ENCODE results near the gene BCAM.
A peak's percentile ranks its signal among the peaks of the same experiment; 100 is the strongest.

Gene BCAM

DNA sequence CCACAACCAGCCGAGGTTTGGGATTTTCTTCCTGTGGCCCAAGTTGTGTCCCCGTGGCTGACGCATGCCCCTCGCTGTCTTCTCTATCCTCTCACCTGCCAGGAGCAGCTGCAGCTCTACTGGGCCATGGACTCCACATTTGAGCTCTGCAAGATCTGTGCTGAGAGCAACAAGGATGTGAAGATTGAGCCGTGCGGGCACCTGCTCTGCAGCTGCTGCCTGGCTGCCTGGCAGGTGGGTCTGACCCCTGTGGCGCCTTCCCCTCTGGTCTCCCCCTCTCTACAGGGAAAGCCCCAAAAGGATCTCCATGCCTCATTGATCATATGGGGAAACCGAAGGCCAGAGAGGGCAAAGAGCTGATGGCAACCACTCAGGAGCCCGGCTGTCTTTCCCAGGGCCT lies 16.6 kb upstream of the BCAM start:
- DNase-seq = no peak

DNA sequence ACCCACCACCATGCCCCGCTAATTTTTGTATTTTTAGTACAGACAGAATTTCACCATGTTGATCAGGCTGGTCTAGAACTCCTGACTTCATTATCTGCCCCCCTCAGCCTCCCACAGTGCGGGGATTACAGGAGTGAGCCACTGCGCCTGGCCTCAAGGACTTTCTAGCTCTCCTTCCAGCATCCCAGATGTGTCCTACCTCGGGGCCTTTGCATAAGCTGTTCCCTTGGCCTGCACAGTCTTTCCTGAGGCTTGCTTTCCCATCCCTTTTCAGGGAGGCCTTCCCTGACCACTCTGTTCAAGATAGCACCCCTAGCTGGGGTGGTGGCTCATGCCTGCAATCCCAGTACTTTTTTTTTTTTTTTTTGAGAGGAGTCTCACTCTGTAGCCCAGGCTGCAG lies 14.3 kb upstream of the BCAM start:
- DNase-seq = no peak

DNA sequence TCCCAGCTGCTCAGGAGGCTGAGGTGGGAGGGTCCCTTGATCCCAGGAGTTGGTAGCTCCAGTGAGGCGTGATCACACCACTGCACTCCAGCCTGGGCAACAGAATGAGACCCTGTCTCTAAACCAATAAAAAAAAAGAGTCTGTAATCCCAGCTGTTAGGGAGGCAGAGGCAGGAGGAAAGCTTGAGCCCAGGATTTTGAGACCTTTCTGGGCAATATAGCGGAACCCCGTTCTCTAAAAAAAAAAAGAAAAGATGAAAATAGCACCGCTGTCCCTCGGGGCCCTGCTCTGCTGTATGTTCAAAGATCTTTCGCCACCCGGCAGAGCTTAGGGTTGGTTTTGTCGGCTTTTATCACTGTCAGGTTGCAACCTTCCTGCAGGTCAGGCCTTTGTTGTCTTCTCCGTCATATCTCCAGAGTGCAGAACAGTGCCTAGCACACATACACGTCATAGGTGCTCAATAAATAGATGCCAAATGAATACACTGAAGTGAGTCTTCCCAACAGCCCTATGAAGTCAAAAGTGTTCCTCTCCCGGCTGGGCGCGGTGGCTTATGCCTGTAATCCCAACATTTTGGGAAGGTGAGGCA lies 13.4 kb upstream of the BCAM start:
- DNase-seq = no peak

DNA sequence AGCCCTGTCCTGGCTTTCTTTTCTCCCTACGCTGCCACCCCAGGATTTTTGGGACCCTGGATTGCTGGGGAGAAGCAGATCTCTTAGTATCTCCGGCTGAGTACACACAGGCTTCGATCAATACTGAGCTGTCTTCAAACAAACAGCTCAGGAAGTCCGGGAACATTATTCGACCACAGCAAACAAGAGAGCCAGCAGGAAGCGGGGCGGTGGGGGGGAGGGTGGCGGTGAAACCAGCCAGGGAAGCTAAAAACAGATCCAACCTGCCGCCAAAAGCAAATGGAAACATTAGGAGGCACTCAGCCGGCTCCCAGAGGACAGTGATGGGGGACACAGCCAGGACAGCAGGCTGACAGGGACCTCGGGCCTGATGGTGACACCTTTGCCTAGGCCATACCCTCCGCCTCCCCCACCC lies 12.2 kb upstream of the BCAM start:
- DNase-seq = no peak

DNA sequence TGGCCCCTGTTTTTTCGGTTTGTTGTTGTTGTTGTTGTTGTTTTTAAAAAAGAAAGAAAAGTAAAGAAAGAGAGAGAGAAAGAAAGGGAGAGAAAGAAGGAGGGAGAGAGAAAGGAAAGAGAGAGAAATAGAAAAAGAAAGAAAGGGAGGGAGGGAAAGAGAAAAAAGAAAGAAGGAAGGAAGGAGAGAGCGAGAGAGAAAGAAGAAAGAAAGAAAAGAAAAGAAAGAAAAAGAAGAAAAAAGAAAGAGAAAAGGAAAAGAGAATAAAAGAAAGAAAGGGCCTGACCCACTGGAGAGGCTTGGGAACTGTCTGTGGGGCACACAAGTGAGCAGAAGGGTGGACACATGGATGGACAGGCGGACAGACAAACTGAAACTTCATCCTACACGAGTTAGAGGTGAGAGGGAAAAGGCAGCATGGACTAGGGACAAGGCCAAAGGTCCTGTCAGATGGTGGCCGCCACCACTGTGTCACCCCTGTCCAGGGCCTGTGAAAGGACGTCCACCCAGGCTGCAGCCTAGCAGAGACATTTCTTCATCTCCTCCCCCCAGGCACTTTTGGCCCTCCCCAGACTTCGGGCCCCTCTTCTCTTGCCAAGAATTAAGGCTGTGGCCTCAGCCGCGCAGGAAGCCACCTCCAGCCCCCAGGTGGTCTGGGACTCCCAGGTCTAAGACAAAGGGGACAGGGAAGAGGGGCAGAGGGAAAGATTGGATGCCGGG lies 9.1 kb upstream of the BCAM start:
- DNase-seq = no peak

DNA sequence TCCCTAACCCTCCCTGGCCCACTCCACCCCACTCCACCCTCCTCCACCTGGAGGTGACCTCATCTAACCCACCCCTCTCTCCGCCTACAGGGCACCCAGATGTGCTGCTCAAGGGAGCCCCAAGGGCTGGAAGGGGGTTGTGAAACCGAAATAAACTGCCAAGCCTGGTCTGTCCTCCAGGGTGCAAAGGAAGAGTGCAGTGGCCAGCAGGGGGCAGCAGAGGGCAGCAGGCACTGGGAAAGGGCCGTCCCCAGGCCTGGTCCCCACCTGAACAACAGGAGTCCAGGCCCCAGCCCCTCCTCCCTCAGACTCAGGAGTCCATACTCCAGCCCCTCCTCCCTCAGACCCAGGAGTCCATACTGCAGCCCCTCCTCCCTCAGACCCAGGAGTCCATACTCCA lies 8.4 kb upstream of the BCAM start:
- DNase-seq = peak; percentile 57

DNA sequence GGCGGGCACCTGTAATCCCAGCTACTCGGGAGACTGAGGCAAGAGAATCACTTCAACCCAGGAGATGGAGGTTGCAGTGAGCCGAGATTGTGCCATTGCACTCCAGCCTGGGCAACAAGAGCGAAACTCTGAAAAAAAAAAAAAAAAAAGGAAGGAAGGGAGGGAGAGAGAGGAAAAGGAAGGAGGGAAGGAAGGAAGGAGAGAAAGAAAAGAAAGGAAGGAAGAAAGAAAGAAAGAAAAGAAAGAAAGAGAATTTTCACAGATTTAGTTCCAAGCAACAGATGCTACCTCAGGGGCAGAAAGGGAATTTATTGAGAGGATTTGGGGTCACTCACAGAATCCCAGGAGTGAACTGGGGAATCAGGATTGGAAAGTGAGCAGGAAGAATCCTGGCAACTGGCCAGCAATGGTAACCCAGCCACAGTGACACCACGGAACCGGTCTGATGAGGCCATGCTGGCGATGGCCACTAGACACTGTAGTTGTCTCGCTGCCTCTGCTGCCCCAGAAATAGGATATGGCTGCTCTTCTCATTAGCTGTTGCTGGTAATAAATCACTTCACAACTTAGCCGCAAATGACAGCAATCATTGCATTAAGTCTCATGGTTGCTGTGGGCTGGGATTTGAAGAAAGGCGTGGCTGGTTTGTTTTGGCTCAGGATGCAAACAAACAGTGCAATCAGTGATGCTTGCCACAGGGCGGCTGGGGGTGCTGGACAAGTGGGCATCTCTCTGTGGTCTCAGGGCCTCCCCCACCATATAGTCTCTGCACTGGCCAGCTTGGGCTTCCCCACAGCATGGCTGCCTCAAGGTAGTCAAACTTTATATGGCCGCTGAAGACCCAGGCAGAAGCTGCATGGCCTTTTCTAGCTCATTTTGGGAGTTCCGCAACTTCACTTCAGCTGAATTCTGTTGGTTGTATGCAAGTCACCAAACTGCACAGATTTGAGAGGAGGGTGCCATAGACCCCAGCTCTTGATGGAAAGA lies 5.2 kb upstream of the BCAM start:
- no peak for DNase-seq

DNA sequence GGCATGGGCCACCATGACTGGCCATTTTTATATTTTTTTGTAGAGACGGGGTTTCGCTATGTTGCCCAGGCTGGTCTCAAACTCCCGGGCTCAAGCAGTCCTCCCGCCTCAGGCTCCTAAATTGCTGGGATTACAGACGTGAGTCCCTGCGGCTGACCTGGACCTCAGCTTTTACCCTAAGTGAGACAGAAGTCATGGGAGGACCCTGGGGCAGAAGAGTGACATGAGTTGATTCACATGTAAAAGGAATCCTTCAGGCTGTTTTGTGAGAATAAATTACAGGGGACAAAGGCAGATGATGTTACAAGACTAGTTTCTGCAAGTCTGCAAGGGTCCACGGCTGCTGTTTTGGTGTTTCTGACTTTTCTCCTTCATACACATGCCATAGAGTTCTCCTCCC lies 2.6 kb upstream of the BCAM start:
- DNase-seq = no peak

DNA sequence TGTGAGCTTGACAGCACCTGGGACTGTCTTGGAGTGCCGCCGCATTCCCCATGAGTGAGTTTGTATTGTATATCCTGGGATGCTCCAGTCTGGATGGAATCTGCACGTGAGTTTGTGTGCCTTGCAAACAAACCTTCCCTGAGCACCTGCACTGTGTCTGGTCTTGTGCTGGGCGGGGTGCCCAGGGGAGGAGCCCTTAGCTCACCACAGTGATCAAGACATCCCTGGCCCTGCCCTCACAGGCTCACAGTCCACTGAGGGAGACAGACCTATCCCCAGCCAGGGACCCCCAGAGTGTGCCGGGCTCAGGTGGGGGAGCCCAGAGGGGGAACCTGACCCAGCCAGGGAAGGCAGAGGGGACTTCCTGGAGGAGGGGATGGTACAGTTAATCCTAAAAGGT lies 1.7 kb upstream of the BCAM start:
- peak; percentile 29 for DNase-seq

DNA sequence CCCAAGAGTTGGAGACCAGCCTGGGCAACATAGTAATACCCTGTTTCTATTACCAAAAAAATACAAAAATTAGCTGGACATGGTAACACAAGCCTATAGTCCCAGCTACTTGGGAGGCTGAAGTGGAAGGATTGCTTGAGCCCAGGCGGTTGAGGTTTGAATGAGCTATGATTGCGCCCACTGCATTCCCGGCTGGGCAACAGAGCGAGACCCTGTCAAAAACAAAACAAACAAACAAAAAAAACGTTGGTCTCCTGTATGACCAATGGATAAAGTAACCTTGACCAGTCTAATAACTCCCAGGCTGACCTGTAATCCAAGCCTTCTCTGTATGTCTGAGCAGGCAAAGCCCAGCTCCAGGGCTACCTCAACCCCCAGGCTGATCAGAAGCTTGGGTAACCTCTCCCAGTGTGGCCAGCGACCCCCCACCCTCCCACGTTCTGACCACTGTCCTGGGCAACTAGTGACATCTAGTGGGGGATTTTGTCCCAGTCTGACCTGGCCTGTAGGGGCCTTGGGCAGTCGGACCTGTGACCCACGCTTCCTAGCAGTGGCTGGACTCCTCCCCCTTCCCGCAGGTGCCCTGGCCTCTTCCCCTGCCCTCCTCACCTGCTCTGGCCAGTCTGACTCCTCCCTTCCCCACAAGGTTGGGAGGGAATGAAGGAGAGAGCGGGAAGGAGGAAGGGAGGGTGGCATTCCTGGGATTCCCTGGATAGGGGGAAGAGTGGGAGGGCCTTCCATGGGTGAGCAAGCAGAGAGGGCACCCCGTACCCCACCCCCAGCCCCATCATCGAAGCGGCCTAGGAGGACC lies 1.0 kb upstream of the BCAM start:
- DNase-seq = no peak

DNA sequence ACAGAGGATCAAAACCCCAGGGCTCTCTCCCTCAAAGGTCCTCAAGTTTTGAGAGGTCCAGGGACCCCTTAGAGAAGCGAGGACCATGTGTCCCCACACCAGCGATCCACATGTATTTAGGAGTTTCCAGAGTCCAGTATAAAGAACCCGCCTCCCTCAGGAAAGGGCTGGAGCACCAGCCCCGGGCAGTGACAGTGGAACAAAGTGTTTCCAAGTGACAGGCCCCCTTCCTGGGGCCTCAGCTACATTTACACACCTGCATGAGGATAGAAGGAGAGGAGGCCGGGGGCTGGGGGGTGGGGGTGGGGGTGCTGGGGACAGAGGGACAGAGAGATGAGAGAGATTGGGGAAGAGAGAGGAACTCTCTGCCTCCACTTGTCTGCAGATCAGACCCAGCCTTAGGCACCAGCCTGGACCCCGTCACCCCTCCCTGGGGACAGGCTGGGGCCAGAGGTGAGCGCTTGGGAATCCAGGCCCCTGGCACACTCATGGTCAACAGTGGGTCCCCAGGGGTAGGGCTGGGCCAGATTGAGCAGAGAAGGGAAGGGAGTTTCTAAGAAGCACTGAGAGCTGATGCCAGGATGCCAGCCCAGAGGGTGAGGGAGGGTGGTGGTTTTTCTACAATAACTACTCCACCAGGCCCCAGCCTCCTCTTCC lies 802 bp downstream of the BCAM start:
- no peak for DNase-seq

DNA sequence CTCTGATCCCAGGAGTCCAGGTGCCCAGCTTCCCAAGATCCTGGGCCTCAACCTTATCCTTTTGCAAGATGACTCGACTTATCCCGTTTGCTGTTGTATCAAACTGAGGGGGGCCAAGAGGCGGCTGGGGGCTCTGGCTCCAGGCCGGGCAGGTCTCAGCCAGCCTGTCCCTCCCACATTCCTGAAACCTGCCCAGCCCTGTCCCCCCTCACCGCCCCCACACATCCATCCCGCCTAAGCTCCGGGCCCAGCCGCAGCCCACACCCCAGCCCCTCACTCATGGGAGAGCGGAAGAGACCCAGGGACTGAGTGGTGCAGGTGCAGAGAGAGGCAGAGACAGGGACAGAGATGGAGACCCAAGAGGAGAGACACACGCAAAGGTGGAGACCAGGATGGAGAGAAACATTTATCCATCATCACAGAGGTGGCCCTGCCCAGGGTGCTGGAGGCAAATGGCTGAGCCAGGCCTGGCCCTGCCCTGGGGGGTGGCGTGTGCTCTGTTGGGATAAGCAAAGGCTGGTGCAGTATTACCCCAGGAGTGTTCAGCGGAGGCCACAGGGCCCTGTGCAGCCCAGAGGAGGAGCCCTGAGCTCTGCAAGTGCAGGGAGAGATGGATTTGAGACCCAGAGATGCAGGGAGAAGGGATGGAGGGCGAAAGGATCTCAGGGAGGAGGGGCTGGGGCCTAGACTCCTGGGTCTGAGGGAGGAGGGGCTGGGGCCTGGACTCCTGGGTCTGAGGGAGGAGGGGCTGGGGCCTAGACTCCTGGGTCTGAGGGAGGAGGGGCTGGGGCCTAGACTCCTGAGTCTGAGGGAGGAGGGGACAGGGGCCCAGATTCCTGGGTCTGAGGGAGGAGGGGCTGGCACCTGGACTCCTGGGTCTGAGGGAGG lies 1.6 kb downstream of the BCAM start:
- DNase-seq = no peak

DNA sequence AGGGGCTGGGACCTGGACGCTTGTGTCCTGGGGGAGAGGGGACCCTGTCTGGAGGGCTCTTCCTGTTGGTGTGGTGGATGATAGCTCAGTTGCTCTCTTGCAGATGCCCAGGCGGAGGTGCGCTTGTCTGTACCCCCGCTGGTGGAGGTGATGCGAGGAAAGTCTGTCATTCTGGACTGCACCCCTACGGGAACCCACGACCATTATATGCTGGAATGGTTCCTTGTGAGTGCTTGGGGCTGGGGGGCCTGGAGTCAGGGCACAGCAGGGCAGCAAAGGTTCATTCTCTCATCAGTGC lies 2.2 kb downstream of the BCAM start:
- no peak for DNase-seq

DNA sequence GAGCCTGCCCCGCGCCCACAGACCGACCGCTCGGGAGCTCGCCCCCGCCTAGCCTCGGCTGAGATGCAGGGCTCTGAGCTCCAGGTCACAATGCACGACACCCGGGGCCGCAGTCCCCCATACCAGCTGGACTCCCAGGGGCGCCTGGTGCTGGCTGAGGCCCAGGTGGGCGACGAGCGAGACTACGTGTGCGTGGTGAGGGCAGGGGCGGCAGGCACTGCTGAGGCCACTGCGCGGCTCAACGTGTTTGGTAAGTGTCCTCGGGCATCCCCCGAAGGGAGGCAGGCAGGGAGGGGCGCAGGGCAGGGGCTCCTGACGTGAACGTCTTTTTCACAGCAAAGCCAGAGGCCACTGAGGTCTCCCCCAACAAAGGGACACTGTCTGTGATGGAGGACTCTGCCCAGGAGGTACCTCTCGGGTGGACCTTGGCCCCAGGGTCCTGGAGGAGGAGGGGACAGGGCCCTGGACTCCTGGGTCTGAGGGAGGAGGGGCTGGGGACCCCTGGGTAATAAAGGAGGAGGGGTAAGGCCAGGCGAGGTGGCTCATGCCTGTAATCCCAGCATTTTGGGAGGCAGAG lies 3.3 kb downstream of the BCAM start:
- no peak for DNase-seq

DNA sequence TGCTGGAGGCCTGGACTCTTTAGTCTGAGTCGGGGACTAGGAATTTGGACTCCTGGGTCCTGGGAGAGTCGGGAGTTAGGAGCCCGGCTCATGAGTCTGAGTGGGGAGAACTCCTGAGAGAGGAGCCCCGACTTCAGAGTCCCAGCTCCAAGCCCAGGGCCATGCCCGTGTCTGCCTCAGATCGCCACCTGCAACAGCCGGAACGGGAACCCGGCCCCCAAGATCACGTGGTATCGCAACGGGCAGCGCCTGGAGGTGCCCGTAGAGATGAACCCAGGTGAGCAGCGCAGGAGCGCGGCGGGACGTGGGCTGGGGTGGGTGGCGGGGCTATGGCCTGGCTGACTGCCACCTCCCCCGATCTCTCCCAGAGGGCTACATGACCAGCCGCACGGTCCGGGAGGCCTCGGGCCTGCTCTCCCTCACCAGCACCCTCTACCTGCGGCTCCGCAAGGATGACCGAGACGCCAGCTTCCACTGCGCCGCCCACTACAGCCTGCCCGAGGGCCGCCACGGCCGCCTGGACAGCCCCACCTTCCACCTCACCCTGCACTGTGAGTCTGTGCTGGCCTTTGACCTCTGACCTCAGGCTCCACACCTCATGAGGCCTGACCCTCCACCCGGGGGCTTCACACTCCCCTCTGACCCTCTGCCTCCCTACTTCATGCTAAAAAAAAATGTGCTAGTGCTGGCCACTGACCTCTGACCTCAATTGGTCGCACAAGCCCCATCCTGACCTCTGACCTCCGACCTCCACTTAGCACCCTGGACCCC lies 4.4 kb downstream of the BCAM start:
- DNase-seq = no peak

DNA sequence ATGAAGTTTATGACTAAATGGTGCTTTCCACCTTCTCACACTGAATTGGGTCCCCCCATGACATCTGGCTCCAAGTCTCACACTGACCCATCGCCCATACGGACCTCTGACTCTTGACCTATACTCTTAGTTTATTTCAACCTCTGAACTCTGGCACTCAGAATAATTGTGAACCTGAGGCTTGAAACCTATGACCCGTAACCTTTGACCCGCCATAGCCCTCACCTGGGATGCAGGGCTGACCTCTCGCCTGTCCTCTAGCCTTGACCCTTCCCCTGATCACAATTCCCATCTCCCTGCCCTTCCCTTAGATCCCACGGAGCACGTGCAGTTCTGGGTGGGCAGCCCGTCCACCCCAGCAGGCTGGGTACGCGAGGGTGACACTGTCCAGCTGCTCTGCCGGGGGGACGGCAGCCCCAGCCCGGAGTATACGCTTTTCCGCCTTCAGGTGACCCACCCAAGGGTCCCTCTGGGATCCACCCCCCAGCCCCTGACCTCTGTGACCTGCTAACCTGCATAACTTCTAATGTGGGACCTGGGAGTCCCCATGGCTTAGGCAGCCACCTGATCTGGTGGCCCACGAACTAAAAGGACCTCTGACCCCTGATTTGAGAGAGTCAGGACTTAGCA lies 5.1 kb downstream of the BCAM start:
- DNase-seq = no peak

DNA sequence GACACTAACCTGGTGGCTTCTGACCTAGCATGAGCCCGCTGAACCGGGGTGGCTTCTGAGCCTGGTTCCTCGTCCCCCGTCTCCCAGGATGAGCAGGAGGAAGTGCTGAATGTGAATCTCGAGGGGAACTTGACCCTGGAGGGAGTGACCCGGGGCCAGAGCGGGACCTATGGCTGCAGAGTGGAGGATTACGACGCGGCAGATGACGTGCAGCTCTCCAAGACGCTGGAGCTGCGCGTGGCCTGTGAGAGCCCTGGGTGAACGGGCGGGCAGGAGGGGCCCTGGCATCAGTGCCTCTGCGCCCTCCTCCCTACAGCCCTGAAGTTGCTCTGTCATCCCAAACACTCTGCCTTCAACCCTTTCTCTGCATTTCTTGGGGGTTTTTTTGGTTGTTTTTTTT lies 5.6 kb downstream of the BCAM start:
- DNase-seq = no peak

DNA sequence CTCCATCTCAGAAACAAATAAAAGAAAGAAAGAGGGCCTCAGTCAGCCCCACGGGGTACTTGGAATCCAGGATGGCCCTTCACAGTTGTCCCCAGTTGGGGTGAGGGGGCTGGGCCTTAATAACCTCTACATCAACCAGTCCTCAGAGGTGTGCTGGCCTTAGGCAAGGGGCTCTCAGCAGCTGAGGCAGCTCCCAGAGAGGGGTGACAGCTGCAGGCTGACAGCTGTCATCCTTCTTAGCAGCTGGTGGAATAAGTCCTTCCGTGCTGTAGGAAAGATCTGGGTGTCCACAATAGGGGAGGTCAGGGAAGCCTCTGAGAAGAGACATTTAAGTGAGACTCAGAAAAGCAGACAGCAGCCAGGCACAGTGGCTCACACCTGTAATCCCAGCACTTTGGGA lies 7.4 kb downstream of the BCAM start:
- DNase-seq = no peak

DNA sequence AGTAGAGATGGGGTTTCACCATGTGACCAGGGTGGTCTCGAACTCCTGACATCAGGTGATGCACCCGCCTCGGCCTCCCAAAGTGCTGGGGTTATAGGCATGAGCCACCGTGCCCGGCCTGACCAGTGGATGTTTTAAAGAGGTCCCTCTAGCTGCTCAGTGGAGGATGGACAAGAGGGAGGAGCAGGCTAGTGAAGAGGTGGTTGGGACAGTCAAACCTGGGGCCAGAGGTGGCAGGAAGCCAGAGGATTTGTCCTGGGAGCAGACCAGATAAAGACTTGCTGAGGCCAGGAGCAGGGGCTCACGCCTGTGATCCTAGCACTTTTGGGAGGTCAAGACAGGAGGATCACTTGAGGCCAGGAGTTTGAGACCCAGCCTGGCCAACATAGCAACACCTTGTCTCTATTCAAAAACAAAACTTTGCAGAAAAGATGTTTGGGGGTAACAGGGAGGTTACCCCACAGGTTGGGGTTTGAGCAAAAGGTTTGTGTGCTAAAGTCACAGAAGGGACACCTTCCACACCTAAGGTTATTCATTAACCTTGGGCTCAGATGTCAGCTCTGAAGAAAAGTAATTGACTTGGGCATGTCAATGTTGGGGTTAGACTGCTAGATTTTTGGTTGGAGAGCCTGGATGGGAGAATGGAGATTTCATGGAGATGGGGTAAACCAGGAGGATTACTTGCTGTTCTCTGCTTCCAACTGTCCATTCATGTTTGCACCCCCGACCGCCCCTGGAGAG lies 9.0 kb downstream of the BCAM start:
- no peak for DNase-seq

Measured in NCI-H1105 treated with DMSO at 0.1 percent for 48 hours (cell line).